A673 (cell line): ENCODE results near the gene GSDME.

ENCODE experiments used
- CTCF ChIP-seq: fragments of 300-800, 200-600 bp; sonication (generic); conservative IDR thresholded peaks from 2 replicates; pipeline ENCODE4 v1.5.1; 2017; ENCODE audit warnings: low read depth, mild to moderate bottlenecking, antibody characterized with exemption, low read length, moderate library complexity, mixed read lengths
- EZH2 ChIP-seq: fragments of 200-600 bp; sonication (generic); IDR thresholded peaks from 2 replicates; pipeline ENCODE4 v1.6.1; 2017; ENCODE audit warnings: borderline replicate concordance, low read depth, mild to moderate bottlenecking, mixed read lengths, antibody characterized with exemption, low read length; ENCODE audit not compliant: poor library complexity, severe bottlenecking

- TF ChIP-seq CTCF, result no peak
- TF ChIP-seq EZH2, result no peak
These were observed at the start of gene GSDME for GRCh38 chr7:24757353-24758275.
